Neural progenitor cell (in vitro differentiated cells): Measurements from ENCODE around the gene RPAP2.

ENCODE experiments used
- EZH2 ChIP-seq: fragments of 200-600 bp; sonication (generic); IDR thresholded peaks from 2 replicates; pipeline ENCODE4 v1.6.1; 2017; ENCODE audit warnings: antibody characterized with exemption, mild to moderate bottlenecking, moderate library complexity
- EZH2phosphoT487 ChIP-seq: fragments of 200-600 bp; sonication (generic); IDR thresholded peaks from 2 replicates; pipeline ENCODE4 v1.6.1; 2017; ENCODE audit warnings: antibody characterized with exemption
- TF ChIP-seq, protein P1 (sequence below): fragments of 200-600 bp; sonication (generic); IDR thresholded peaks from 2 replicates; pipeline ENCODE4 v1.5.1; 2017; ENCODE audit warnings: antibody characterized with exemption, mild to moderate bottlenecking

DNA sequence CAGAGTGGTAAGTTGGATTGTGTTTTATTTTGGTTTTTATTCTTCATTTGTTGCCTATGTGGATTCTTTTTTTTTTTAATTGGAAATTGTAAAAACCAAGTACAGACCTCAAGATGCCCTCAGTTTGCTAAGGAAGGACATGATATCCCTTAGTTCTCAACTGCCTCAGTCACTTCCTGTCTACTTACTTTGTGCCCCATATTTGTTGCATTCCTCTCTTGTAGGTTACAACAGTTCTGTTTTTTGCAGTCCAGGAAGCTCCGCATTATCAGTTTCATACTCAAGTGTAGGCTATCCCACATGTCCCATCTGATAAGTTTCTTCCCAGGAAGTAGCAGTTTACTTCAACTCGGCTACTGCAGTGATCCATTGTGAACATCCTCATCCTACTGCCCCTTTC is 82.0 kb downstream of the RPAP2 start:
- TF ChIP-seq EZH2phosphoT487, result no peak
- TF ChIP-seq, protein P1, sequence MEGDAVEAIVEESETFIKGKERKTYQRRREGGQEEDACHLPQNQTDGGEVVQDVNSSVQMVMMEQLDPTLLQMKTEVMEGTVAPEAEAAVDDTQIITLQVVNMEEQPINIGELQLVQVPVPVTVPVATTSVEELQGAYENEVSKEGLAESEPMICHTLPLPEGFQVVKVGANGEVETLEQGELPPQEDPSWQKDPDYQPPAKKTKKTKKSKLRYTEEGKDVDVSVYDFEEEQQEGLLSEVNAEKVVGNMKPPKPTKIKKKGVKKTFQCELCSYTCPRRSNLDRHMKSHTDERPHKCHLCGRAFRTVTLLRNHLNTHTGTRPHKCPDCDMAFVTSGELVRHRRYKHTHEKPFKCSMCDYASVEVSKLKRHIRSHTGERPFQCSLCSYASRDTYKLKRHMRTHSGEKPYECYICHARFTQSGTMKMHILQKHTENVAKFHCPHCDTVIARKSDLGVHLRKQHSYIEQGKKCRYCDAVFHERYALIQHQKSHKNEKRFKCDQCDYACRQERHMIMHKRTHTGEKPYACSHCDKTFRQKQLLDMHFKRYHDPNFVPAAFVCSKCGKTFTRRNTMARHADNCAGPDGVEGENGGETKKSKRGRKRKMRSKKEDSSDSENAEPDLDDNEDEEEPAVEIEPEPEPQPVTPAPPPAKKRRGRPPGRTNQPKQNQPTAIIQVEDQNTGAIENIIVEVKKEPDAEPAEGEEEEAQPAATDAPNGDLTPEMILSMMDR, result no peak
- no peak for TF ChIP-seq EZH2
